ENCODE data around the gene POLE2.

POLE2 gene

DNA sequence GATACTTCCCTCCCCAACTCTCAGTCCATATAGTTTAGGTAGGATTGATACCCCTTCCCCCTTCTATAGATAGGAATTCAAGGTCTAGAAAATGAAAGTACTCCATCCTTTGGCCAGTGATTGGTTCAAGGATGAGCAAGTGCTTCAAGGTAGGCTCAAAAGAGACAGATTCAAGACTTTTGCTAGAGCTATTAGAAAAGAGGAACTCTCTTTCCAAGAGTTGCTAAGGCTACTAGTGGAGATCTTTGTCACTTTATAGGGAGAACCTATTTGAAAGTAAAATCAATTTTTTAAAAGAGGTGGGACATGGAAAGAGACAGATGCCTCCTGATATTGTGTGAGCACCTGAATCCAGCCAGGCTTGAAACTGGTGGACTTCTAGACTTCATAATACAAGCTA lies 17.5 kb downstream of the POLE2 start:
- in situ Hi-C loops (cut with HindIII; ENCODE audit: low sequenced_read_pairs): no loop called here

DNA sequence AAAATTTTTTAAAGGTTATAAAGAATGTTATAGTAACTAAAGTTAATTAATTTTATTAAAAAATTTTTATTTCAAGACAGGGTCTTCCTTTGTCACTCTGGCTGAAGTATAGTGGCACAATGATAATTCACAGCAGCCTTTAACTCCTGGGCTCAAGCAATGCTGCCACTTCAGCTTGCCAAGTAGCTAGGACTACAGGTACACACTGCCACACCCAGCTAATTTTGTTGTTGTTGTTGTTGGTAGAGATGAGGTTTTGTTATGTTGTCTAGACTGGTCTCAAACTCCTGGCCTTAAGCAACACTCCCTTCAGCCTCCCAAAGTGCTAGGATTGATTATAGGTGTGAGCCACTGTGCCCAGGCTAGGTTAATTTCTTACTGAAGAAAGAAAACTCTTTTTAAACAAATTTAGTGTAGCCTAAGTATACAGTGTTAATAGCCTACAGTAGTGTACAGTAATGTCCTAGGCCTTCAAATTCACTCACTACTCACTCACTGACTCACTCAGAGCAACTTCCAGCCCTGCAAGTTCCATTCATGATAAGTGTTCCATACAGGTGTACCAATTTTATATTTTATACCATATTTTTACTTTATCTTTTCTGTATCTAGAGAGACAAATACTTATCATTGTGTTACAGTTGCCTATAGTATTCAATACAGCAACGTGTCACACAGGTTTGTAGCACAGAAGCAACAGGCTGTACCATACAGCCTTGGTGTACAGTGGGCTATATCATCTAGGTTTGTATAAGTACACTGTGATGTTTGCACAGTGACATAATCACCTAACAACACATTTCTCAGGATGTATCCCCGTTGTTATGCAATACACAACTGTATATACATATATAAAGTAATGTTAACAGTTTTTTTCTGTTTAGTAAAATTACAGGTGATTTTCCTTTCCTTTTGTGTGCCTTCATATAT lies 28.2 kb downstream of the POLE2 start:
- in situ Hi-C loops (cut with HindIII; ENCODE audit: low sequenced_read_pairs): loop anchor here (10.0 kb wide), 1 partner anchor 75 kb away; the partner anchor contains the start of gene RPS29

DNA sequence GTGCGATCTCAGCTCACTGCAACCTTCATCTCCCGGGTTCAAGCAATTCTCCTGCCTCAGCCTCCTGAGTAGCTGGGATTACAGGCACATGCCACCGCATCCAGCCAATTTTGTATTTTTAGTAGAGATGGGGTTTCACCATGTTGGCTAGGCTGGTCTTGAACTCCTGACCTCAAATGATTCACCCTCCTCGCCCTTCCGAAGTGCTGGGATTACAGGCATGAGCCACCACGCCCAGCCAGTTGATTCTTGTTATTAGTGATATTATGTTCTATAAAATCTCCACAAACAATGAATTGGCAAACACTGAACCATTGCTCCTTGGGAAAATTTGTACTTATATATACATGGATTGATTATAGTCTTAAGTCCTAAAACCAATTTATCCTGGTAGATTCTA lies 30.5 kb downstream of the POLE2 start:
- in situ Hi-C loops (cut with HindIII; ENCODE audit: low sequenced_read_pairs): loop anchor here (10.0 kb wide), 1 partner anchor 73 kb away; the partner anchor contains the start of gene RPS29

DNA sequence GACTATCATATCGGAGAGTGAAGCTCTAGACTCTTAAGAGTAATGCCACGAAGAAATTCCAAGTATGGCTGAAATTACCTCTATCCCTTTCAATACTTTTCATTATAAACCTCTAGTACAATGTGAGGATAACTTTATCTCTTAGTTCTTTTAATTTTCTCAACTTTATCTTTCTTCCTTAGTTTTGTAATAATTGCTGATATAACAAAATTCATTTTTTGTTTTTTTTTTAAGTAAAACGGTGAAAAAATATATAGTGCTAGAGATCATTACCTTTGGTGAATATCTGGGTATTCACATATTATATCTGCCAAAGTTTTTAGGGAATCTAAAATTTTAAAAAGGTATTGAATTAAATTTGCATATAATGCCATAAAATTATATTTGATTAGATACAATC lies 33.5 kb downstream of the POLE2 start:
- in situ Hi-C loops (cut with HindIII; ENCODE audit: low sequenced_read_pairs): loop anchor here (5.0 to 10.0 kb wide), 4 partner anchors 38 to 133 kb away; partner anchors contain the start of genes KLHDC1 and RPS29

DNA sequence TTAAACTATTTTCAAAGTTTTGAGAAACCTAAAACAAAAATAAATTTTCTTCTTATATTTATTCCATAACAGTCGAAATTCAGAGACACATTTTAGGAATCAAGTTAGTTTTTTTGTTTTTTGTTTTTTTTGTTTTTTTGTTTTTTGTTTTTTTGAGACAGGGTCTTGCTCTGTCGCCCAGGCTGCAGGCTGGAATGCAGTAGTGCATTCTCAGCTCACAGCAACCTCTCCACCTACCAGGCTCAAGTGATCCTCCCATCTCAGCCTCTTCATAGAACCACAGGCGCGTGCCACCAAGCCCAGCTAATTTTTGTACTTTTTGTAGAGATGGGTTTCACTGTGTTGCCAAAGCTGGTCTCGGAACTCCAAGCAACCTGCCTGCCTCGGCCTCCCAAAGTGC lies 34.5 kb downstream of the POLE2 start:
- in situ Hi-C loops (cut with HindIII; ENCODE audit: low sequenced_read_pairs): loop anchor here (5.0 to 10.0 kb wide), 4 partner anchors 39 to 134 kb away; partner anchors contain the start of genes KLHDC1 and RPS29

DNA sequence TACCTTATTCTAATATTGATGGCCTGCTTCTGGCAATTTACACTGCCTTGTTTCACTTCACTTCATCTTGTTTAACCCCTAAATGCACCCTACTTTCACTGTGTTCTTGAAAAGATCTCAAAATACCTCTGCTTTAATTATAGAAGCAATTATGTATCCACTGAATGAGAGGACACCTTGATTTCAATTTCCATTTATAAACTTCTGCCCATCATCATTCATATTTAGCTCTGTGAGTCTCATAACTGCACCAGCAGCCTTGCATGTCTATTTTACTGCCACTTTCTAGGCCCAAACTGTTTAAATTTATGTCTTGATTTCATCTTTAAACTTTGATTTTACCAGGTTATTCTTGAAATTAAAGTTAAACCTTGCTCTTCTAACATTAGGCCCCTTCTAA lies 45.9 kb downstream of the POLE2 start:
- in situ Hi-C loops (cut with HindIII; ENCODE audit: low sequenced_read_pairs): no loop called here

DNA sequence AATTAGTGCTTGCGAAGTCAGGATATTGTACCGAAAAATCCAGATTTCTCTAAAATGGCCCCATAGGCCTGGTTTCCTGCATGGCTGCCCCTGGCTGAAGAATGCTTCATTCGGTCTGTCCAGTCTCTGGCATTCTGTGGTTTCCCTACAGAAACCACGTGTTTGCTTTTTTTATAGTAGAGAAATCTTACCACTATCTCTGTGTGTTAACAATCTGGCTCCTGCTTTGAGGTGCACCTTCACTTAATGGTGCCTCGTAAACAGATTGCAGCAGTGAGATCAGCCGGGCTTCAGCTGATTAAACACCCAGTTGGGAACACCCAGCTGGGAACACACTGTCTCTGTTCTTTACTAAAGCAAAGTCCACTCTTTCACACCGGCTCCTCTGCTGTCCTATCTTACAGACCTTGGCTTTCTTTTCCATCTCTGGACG lies 46.3 kb downstream of the POLE2 start:
- in situ Hi-C loops (cut with HindIII; ENCODE audit: low sequenced_read_pairs): no loop called here

DNA sequence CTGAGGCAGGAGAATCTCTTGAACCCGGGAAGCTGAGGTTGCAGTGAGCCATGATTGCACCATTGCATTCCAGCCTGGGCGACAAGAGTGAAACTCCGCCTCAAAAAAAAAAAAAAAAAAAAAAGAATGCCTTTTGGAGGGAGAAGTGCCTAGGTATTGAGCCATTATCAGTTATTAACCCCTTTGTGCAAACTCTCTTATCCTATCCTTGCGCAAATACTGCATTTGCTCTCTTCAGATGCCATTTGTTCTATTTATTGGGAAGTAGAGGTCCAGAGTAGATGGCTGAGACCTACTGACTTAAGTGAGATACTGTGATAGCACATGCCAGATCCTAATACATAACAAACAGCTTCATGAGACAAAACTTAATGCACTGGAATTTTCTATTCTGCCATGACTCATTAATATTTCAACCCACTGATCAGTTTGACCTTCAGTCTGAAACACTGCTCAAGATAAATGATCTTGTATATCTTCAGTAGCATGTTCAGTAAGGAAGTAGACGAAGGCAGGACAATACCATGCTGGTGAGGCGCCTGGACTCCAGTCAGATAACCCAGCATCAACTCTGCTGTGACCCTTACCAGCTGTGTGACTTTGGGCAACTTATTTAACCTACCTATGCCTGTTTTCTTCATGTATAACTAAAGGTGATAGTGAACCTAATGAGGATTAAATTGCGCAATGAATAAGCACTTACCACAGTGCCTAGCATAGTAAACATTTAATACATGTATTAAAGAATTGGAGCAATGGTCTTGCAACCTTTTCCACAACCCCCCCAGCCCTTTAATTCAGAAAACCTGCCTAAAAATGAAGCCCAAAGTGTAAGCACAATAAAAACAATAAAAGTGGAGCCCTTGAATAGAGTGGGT lies 47.2 kb downstream of the POLE2 start:
- in situ Hi-C loops (cut with HindIII; ENCODE audit: low sequenced_read_pairs): no loop called here

DNA sequence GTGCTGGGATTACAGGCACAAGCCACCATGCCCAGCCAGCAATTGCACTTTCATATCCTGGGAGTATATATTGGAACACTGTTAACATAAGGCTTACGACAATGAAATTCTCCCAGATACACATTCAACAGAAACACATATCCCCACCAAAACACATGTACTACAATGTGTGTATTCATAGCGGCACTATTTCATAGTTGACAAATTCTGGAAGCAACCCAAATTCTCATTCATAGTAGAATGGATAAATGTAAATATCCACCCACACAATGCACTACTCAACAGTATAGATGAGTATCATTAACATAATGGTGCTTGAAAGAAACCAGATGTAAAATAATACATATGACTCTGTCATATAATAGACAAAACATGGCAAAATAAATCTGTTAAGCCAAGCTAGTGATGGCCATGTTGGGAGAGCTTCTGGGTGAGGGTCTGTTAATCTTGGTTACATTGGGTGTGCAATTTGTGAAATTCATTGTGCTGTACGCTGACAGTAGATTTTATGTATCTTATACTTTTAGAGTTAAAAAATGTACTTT lies 50.4 kb downstream of the POLE2 start:
- in situ Hi-C loops (cut with HindIII; ENCODE audit: low sequenced_read_pairs): no loop called here

DNA sequence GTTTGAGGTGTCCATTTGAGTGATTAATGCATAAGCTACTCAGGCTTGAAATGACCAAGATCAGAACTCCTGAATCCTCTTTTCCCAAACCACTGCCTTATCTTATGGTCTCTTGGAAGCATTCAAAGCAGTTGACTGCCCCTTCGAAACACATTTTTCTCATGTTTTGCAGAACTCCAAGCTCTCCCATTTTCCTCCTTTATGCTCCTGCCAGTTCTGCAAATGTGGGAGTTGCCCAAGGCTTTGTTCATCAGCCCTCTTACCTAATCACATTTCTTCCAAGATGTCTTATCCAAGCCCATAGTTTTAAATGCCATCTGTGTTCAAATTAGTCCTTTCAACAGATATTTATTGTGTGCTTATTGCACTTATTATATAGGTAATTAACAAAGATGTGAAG lies 51.1 kb downstream of the POLE2 start:
- in situ Hi-C loops (cut with HindIII; ENCODE audit: low sequenced_read_pairs): no loop called here

DNA sequence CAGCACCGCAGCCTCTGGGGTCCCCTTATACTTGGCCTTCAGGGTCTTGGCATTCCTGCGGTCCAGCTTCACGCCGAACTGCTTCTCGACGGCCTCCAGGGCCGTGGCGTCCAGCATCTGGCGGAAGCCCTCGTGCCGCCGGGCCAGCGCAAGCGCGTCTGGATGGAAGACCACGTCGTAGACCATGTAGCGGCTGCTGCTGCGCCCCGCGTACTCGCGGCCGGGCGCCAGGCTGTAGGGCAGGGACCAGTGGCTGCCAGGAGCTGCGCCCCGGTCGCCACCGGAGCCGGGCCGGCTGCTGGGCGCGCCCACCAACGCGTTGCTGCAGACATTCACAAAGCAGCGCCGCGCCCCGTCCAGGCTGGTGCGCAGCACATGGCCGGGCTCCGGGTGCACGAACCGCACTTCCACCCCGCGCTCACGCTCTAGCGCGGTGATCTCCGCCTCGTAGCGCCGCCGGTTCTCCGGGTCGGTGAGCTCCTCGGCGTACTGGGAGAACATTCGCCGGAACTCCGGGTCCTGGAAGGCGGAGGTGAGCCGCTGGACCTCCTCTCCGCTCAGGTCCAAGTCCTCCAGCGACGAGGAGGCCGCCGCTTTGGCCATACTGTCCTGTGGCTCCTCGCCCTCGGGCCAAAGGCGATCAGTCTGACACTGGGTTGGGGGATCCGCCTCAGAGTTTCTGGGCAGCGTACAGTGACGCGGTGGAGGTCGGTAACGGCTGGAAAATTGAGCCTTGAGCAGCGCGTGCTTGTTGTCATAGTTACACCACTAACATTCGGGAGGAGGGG lies 53.3 kb downstream of the POLE2 start, which contains the start of gene DNAAF2:
Gene DNAAF2, minus strand, starts transcription at position 698 of the 788 bp plus-strand sequence. Its CDS starts 95 bp downstream, at position 603.
- in situ Hi-C loops (cut with HindIII; ENCODE audit: low sequenced_read_pairs): no loop called here

DNA sequence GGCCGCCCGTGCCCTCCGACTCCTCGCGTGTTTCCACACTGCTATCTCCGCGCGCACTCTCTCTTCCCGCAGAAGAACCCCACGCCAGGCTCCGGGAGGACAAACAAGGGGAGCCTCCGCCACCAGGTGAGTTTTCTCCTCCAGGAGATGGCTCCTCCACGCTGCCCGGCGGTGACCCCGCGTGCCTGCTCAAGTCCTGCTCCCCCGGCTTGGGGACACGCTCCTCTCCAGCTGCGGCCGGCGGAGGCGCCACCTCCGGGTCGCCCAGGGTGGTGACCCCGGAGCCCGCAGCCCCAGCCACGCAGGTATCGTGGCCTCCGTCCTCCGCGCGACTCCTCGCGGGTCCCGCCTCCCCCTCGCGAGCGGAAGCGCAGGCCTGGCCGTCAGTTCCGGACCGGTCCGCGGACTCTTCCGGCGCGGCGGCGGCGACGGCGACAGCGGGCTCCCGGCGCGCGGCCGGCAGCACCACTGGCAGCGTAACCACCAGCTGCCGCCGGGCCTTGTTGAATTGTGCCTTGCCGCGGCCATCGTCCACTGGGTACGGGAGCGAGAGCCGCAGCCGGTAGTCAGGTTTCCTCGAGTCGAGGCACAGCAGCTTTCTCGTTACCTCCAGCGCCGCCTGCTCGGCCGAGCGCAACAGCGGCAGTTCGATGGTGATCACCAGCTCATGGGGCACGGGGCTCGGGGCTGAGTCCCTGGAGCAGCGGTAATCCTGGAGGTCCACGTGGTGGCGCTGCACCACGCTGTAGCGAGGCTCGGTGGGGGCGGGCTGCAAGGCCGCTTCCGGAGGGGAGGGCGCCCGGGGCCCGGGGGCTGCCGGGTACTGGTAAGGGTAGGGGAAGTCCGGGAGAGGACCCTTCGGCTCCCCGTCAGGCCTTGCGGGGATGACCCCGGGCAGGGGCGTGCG lies 54.1 kb downstream of the POLE2 start:
- in situ Hi-C loops (cut with HindIII; ENCODE audit: low sequenced_read_pairs): no loop called here

DNA sequence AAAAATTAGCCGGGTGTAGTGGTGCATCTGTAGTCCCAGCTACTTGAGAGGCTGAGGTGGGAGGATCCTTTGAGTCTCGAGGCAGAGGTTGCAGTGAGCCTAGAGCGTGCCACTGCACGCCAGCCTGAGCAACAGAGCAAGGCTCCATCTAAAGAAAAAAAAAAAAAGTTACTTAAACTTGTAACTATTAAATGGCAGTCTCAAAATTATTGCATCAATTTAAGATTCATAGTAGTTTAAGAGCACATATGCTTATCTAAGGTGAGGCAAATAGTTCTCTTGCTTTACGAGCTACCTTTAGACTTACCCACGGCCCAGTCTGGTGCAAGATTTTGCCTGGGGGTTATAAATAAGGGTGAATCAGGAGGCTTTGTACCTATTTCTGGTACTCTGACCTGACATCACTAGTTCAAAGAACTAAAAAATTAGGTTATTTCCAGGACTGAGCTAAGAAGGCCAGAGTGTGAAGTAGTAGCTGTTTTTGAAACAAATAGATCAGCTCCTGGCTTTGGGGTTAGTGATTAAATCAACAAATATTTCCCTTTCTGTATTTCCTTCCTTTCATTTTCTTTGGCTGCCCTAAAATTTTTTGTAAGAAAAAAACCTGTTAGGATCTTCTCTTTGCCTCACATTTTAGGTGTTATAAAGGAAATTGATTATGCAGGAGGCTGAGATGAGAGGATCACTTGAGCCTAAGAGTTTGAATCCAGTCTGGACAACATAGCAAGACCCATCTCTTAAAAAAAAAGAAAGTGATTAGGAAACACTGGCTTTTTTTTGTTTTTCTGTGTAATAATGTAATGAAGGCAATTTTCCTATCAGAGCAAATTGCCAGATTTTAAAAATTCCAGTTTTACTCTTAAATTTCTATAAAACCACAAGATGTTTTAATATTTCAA lies 63.8 kb downstream of the POLE2 start:
- in situ Hi-C loops (cut with HindIII; ENCODE audit: low sequenced_read_pairs): no loop called here

DNA sequence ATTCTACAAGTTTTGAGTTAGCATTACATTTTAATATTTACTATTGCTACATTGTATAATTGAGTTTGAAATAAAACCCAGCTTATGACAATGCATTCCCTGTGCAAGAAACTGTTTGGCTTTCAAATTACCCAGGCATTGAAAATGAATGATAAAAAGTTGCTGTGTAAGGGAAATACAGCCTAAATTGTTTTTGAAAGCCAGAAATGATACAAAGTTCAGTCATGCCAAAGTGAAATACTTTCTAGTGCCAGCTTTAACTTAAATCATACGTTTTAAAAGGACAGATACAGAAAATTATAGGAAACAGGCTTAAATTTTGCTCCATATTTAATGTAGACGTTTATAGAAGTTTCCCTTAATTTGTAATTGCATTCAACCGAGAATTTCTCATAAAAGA lies 64.6 kb downstream of the POLE2 start:
- in situ Hi-C loops (cut with HindIII; ENCODE audit: low sequenced_read_pairs): no loop called here

DNA sequence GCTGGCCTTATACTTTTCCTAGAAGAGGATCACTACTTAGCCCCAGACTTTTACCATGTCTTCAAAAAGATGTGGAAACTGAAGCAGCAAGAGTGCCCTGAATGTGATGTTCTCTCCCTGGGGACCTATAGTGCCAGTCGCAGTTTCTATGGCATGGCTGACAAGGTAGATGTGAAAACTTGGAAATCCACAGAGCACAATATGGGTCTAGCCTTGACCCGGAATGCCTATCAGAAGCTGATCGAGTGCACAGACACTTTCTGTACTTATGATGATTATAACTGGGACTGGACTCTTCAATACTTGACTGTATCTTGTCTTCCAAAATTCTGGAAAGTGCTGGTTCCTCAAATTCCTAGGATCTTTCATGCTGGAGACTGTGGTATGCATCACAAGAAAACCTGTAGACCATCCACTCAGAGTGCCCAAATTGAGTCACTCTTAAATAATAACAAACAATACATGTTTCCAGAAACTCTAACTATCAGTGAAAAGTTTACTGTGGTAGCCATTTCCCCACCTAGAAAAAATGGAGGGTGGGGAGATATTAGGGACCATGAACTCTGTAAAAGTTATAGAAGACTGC lies 65.9 kb downstream of the POLE2 start:
- in situ Hi-C loops (cut with HindIII; ENCODE audit: low sequenced_read_pairs): no loop called here

DNA sequence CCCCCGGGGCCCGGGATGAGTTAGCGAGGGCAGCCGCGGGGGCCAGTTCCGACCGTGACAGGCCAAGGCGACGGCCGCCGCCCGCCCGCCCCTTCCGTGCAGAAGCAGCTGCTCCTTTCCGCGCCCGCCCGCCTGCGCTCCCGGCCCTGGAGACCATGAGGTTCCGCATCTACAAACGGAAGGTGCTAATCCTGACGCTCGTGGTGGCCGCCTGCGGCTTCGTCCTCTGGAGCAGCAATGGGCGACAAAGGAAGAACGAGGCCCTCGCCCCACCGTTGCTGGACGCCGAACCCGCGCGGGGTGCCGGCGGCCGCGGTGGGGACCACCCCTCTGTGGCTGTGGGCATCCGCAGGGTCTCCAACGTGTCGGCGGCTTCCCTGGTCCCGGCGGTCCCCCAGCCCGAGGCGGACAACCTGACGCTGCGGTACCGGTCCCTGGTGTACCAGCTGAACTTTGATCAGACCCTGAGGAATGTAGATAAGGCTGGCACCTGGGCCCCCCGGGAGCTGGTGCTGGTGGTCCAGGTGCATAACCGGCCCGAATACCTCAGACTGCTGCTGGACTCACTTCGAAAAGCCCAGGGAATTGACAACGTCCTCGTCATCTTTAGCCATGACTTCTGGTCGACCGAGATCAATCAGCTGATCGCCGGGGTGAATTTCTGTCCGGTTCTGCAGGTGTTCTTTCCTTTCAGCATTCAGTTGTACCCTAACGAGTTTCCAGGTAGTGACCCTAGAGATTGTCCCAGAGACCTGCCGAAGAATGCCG lies 66.7 kb downstream of the POLE2 start:
- in situ Hi-C loops (cut with HindIII; ENCODE audit: low sequenced_read_pairs): no loop called here
